Thyroid gland (tissue), 4 donors: Measurements from ENCODE around the gene DNALI1. TPM values are rescaled to one million over a fixed set of nuclear protein-coding genes. Genes with fewer than 3 reads are reported as not detected.

Experiments used
- DNase-seq, 2 donors: peaks; one replicate each; pipeline ENCODE4 v3.0.0-alpha.2; 2019
- H3K27ac ChIP-seq, 3 donors: fragments of 200-600 bp; sonication (generic); 1 replicate in 2 of 3; 2 replicates in 1 of 3; pipeline ENCODE4 v1.5.1; 2016 to 2019; ENCODE audit warnings: mild to moderate bottlenecking in 1 of 3, moderate library complexity in 1 of 3
- H3K27me3 ChIP-seq: fragments of 200-600 bp; sonication (generic); one replicate; pipeline ENCODE4 v1.5.1; 2019
- H3K36me3 ChIP-seq, 2 donors: fragments of 200-600 bp; sonication (generic); one replicate each; pipeline ENCODE4 v1.5.1; 2016 to 2019
- H3K4me1 ChIP-seq, 2 donors: fragments of 200-600 bp; sonication (generic); one replicate each; pipeline ENCODE4 v1.5.1; 2017 to 2019
- H3K4me3 ChIP-seq, 3 donors: fragments of 200-600 bp; sonication (generic); replicated peaks in 1 of 3; 1 replicate in 2 of 3; 2 replicates in 1 of 3; pipeline ENCODE4 v1.5.1; 2016; ENCODE audit warnings: mild to moderate bottlenecking in 1 of 3
- H3K9me3 ChIP-seq: fragments of 200-600 bp; sonication (generic); one replicate; pipeline ENCODE4 v1.5.1; 2017
- POLR2A ChIP-seq, 2 donors: fragments of 450-650 bp; IDR thresholded peaks; one replicate each; pipeline ENCODE4 v1.6.1; 2017; ENCODE audit warnings: antibody characterized with exemption in 2 of 2, mild to moderate bottlenecking in 2 of 2, moderate library complexity in 1 of 2
- WGBS, 2 donors: methylation state at CpG; one replicate each; pipeline ENCODE4 v1.1.5; 2017; 5-methylcytosine and 5-hydroxymethylcytosine counted together
- intact Hi-C: fragments of 100-400 bp; cut with DNase I; formaldehyde crosslinking; loops from one replicate; pipeline ENCODE4 v1.15.1; 2023
- total RNA-seq, 4 donors: library from RNA; depleted of rRNA; stranded (reverse); fragments of >200 nt; gene quantifications; one replicate each; pipeline ENCODE4 v1.2.3, GENCODE V29; 2016
- TF ChIP-seq, protein P1 (sequence below), 6 experiments: fragments of 200-600 bp in 3 of 6; fragments of 450-650 bp in 3 of 6; sonication (generic) in 3 of 6; IDR thresholded peaks; one replicate each; pipeline ENCODE4 v1.5.1; 2016 to 2019; ENCODE audit warnings: antibody characterized with exemption in 6 of 6, mild to moderate bottlenecking in 2 of 6, inconsistent platforms in 1 of 6, moderate library complexity in 1 of 6

The DNALI1 gene
- total RNA-seq, 4 donors from 2014 or later = 25.5 to 36.3 (median 26.0) TPM

GRCh38 chr1:37595440-37596181 lies 38.9 kb downstream of the DNALI1 start, which contains the start of gene GNL2:
GNL2 (minus strand) TSS chr1:37595937; CDS start chr1:37595822, 115 bp downstream.
- Histone ChIP-seq H3K4me1 (peaks cover 6 to 12% of the 10 kb centered on the region in 2 donors), H3K9me3 (no peaks in the 10 kb centered on the region), H3K36me3 (peaks cover 15 to 21% of the 10 kb centered on the region in 2 donors), H3K4me3 (peak within 1 kb of the TSS; percentile 49 to 67 (median 56)), H3K27ac (peak within 1 kb of the TSS in 2 of 3 donors; percentile 53 to 54), H3K27me3 (no peaks in the 10 kb centered on the region)
- peak; percentile 97 for DNase-seq
- TF ChIP-seq, protein P1, sequence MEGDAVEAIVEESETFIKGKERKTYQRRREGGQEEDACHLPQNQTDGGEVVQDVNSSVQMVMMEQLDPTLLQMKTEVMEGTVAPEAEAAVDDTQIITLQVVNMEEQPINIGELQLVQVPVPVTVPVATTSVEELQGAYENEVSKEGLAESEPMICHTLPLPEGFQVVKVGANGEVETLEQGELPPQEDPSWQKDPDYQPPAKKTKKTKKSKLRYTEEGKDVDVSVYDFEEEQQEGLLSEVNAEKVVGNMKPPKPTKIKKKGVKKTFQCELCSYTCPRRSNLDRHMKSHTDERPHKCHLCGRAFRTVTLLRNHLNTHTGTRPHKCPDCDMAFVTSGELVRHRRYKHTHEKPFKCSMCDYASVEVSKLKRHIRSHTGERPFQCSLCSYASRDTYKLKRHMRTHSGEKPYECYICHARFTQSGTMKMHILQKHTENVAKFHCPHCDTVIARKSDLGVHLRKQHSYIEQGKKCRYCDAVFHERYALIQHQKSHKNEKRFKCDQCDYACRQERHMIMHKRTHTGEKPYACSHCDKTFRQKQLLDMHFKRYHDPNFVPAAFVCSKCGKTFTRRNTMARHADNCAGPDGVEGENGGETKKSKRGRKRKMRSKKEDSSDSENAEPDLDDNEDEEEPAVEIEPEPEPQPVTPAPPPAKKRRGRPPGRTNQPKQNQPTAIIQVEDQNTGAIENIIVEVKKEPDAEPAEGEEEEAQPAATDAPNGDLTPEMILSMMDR (IDR thresholded peaks at IDR 0.05) = no peak
- TF ChIP-seq POLR2A (IDR thresholded peaks at IDR 0.05) = peak in 1 of 2 donors; percentile 66
- intact Hi-C loops = loop anchor here (10.0 kb wide), 1 partner anchor 209 kb away; the partner anchor contains the start of genes C1orf122 and YRDC
- WGBS, 2 donors = 0% methylated on average over 16 to 33 of the region's 51 CpGs

DNA sequence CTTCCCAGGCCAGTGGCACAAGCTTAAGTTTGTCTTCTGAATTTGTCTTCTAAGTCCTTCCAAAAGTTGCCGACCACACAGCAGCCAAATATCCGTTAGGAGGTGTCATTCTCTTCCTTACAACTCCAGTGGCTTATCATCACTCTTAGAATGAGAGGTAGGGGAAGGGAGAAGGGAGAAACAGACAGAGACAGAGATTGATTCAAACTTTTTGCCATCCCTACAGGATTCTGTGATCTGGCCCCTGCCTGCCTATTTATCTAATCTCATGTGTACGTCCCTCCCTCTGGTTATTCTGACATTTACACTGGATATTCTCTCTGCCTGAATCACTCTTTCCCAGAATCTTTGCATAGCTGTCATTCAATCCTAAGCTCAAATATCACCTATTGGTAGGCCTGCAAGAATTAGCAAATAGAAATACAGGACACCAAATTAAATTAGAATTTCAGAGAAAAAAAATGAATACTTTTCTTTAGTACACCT lies 39.5 kb downstream of the DNALI1 start:
- 0% methylated on average over 3 of the region's 3 CpGs for WGBS, 2 donors
- H3K27me3 ChIP-seq = no peaks in the 10 kb centered on the region
- H3K27ac ChIP-seq = peak overlapping the region in 1 of 3 donors; percentile 54
- H3K36me3 ChIP-seq = peaks cover 10 to 15% of the 10 kb centered on the region in 2 donors
- TF ChIP-seq POLR2A (IDR thresholded peaks at IDR 0.05) = no peak
- TF ChIP-seq, protein P1 (IDR thresholded peaks at IDR 0.05) = no peak
- peaks cover 6 to 12% of the 10 kb centered on the region in 2 donors for H3K4me1 ChIP-seq
- peak overlapping the region; percentile 7 to 56 (median 49) for H3K4me3 ChIP-seq
- DNase-seq = no peak
- intact Hi-C loops = loop anchor here (10.0 kb wide), 1 partner anchor 209 kb away; the partner anchor contains the start of genes C1orf122 and YRDC
- H3K9me3 ChIP-seq = no peaks in the 10 kb centered on the region

DNA sequence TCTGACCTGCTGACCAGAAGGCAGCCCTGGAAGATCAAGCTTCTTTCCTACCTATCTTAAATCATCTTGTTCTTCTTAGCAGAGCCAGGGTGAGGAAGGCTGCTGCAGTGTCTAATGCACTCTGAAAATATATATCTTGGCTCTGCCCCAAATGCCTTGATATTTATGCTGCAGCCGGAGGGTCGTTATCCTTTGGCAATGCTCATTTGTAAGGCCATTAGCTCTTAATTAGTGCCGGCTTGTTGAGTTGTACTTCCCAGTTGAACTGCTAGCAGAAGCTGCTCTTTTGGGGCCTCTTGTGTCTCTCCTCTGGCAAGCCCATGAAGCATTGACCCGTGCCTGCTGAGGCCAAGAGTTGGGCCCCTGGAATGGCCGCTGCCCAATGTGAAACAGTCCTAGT lies 43.2 kb downstream of the DNALI1 start:
- no peak for DNase-seq
- no peaks in the 10 kb centered on the region for H3K9me3 ChIP-seq
- no peak overlapping the region for H3K4me3 ChIP-seq
- no peak overlapping the region for H3K27ac ChIP-seq
- TF ChIP-seq, protein P1 (IDR thresholded peaks at IDR 0.05) = no peak
- no peak for TF ChIP-seq POLR2A (IDR thresholded peaks at IDR 0.05)
- no peaks in the 10 kb centered on the region for H3K27me3 ChIP-seq
- peaks cover 0 to 3% of the 10 kb centered on the region in 2 donors for H3K4me1 ChIP-seq
- 36 to 51% methylated on average over 5 of the region's 5 CpGs for WGBS, 2 donors
- intact Hi-C loops = loop anchor here (10.0 kb wide), 1 partner anchor 205 kb away; the partner anchor contains the start of genes C1orf122 and YRDC
- H3K36me3 ChIP-seq = no peaks in the 10 kb centered on the region

GRCh38 chr1:37601441-37601840 lies 44.7 kb downstream of the DNALI1 start:
- Histone ChIP-seq H3K27ac (no peak overlapping the region), H3K27me3 (no peaks in the 10 kb centered on the region), H3K4me1 (no peaks in the 10 kb centered on the region), H3K36me3 (no peaks in the 10 kb centered on the region), H3K9me3 (no peaks in the 10 kb centered on the region), H3K4me3 (no peak overlapping the region)
- no peak for TF ChIP-seq POLR2A (IDR thresholded peaks at IDR 0.05)
- TF ChIP-seq, protein P1 (IDR thresholded peaks at IDR 0.05) = no peak
- DNase-seq = no peak
- intact Hi-C loops = no loop called here
